Measurements from ENCODE around the gene CHRNA3. TPM values are rescaled to one million over a fixed set of nuclear protein-coding genes. Genes with fewer than 3 reads are reported as not detected.

CHRNA3 gene
- total and polyA plus RNA-seq, 2 experiments from 2014 or later, result 1.7 to 2.3 TPM

GRCh38 chr15:78620021-78620526 is 722 bp downstream of the CHRNA3 start:
- Histone ChIP-seq H3K4me2 (peak overlapping the region; percentile 92), H3K27me3 (peaks cover 50% of the 10 kb centered on the region)

DNA sequence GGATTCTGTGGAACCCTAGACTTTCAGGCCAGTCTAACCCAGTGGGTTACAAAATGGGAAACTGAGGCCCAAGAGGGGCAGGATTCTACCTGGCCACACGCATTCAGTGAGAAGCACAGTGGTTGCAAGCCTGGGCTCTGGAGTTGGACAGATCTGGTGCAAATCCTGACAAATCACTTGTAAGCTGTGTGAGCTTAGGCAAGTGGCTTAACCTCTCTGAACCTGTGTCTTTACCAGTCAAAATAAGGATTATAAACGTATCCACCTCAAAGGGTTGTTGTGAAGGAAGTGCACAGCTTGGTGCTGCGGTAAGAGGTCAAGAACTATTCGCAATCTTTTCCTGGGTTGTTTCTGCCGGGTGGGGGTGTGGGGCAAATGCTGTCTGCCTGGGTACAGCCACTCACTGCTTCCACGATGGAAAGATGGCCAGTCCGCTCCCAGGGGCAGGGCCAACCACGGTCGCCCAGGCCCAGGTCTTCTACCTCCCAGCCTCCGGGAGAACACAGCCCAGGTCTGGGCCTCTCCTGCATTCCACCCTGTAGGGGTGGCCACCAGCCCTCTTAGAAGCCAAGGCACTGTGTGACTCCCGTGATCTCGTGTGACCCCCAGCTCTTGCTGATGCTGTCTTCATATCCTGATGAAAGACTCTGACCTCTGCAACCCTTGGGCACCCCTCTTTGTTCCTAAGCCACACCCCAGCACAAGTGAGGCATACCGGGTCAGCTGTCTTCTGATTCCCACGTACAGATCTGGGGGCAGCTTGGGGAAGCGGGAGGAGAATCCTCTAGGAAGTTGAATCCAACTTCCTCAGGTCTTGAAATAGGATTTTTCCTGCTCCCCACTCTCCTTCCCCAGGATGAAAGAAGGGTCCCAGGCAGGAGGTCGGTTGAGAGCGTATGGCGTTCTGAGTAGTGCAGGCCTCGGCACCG is 1.5 kb downstream of the CHRNA3 start:
- Histone ChIP-seq H2AFZ (peak overlapping the region; percentile 40), H3K4me3 (no peak overlapping the region), H3K9me2 (replicated peaks; ENCODE audit: insufficient read depth) (no peaks in the 10 kb centered on the region), H3K36me3 (replicated peaks; ENCODE audit: insufficient read depth, low read depth) (no peaks in the 10 kb centered on the region), H3K27ac (no peak overlapping the region), H3K4me2 (peak overlapping the region; percentile 92), H3K4me1 (ENCODE audit: insufficient read depth) (no peaks in the 10 kb centered on the region), H4K20me1 (ENCODE audit: insufficient read depth, poor library complexity, severe bottlenecking) (no peaks in the 10 kb centered on the region), H3K27me3 (peaks cover 50% of the 10 kb centered on the region), H3K9me3 (ENCODE audit: low read depth) (no peaks in the 10 kb centered on the region), H3K79me2 (no peaks in the 10 kb centered on the region)
- whole genome bisulfite sequencing (ENCODE audit: low lambda C conversion rate, missing lambda C conversion rate), result 42% methylated on average over 19 of the region's 20 CpGs
- no peak for TF ChIP-seq EZH2phosphoT487 (IDR thresholded peaks at IDR 0.05; ENCODE audit: low read depth, severe bottlenecking, unreplicated experiment)
- no peak for TF ChIP-seq EZH2 (IDR thresholded peaks at IDR 0.05; ENCODE audit: borderline replicate concordance)
- TF ChIP-seq, protein P1, sequence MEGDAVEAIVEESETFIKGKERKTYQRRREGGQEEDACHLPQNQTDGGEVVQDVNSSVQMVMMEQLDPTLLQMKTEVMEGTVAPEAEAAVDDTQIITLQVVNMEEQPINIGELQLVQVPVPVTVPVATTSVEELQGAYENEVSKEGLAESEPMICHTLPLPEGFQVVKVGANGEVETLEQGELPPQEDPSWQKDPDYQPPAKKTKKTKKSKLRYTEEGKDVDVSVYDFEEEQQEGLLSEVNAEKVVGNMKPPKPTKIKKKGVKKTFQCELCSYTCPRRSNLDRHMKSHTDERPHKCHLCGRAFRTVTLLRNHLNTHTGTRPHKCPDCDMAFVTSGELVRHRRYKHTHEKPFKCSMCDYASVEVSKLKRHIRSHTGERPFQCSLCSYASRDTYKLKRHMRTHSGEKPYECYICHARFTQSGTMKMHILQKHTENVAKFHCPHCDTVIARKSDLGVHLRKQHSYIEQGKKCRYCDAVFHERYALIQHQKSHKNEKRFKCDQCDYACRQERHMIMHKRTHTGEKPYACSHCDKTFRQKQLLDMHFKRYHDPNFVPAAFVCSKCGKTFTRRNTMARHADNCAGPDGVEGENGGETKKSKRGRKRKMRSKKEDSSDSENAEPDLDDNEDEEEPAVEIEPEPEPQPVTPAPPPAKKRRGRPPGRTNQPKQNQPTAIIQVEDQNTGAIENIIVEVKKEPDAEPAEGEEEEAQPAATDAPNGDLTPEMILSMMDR (IDR thresholded peaks at IDR 0.05; ENCODE audit: poor library complexity), result no peak
- DNase-seq (ENCODE audit: low spot score), result no peak

More at GRCh38 chr15:78620021-78620526, 722 bp downstream of the CHRNA3 start:
- peak; percentile 56 for DNase-seq (ENCODE audit: low spot score)
- H3K9me2 ChIP-seq (replicated peaks; ENCODE audit: insufficient read depth), result no peaks in the 10 kb centered on the region
- H3K4me3 ChIP-seq, result peak overlapping the region; percentile 33
- TF ChIP-seq, protein P1 (IDR thresholded peaks at IDR 0.05; ENCODE audit: poor library complexity), result peak; percentile 51
- TF ChIP-seq EZH2 (IDR thresholded peaks at IDR 0.05; ENCODE audit: borderline replicate concordance) (peak; percentile 66), EZH2phosphoT487 (IDR thresholded peaks at IDR 0.05; ENCODE audit: low read depth, severe bottlenecking, unreplicated experiment) (no peak)
- H3K79me2 ChIP-seq, result no peaks in the 10 kb centered on the region
- no peaks in the 10 kb centered on the region for H3K36me3 ChIP-seq (replicated peaks; ENCODE audit: insufficient read depth, low read depth)
- H3K4me1 ChIP-seq (ENCODE audit: insufficient read depth), result no peaks in the 10 kb centered on the region
- H3K27ac ChIP-seq, result no peak overlapping the region
- H2AFZ ChIP-seq, result peak overlapping the region; percentile 40
- H4K20me1 ChIP-seq (ENCODE audit: insufficient read depth, poor library complexity, severe bottlenecking), result no peaks in the 10 kb centered on the region
- WGBS (ENCODE audit: low lambda C conversion rate, missing lambda C conversion rate), result under 1% methylated on average over 29 of the region's 41 CpGs
- H3K9me3 ChIP-seq (ENCODE audit: low read depth), result no peaks in the 10 kb centered on the region

- peak overlapping the region; percentile 92 for H3K4me2 ChIP-seq
- peaks cover 45% of the 10 kb centered on the region for H3K27me3 ChIP-seq
- no peak overlapping the region for H3K4me3 ChIP-seq
- no peak overlapping the region for H3K27ac ChIP-seq
- DNase-seq (ENCODE audit: low spot score), result peak; percentile 93
- WGBS (ENCODE audit: low lambda C conversion rate, missing lambda C conversion rate), result 23% methylated on average over 8 of the region's 8 CpGs
- no peak overlapping the region for H2AFZ ChIP-seq
- no peaks in the 10 kb centered on the region for H3K4me1 ChIP-seq (ENCODE audit: insufficient read depth)
- no peaks in the 10 kb centered on the region for H4K20me1 ChIP-seq (ENCODE audit: insufficient read depth, poor library complexity, severe bottlenecking)
- H3K36me3 ChIP-seq (replicated peaks; ENCODE audit: insufficient read depth, low read depth), result no peaks in the 10 kb centered on the region
- no peaks in the 10 kb centered on the region for H3K9me2 ChIP-seq (replicated peaks; ENCODE audit: insufficient read depth)
- TF ChIP-seq EZH2 (IDR thresholded peaks at IDR 0.05; ENCODE audit: borderline replicate concordance), result no peak
- TF ChIP-seq EZH2phosphoT487 (IDR thresholded peaks at IDR 0.05; ENCODE audit: low read depth, severe bottlenecking, unreplicated experiment), result peak; percentile 79
- TF ChIP-seq, protein P1 (IDR thresholded peaks at IDR 0.05; ENCODE audit: poor library complexity), result peak; percentile 87
- no peaks in the 10 kb centered on the region for H3K79me2 ChIP-seq
- no peaks in the 10 kb centered on the region for H3K9me3 ChIP-seq (ENCODE audit: low read depth)
These were observed 2.3 kb downstream of the CHRNA3 start for GRCh38 chr15:78618490-78618934.
